Lung (tissue), 12 donors: ENCODE data around the gene GDF7. TPM values are rescaled to one million over a fixed set of nuclear protein-coding genes. Genes with fewer than 3 reads are reported as not detected.

Source experiments
- ATAC-seq: fragments of 200-7000 bp; cut with Tn5 transposase; one replicate; pipeline ENCODE4 v1.9.1; 2020; ENCODE audit warnings: moderate number of reproducible peaks; ENCODE audit not compliant: insufficient read depth, low FRiP score
- DNase-seq, 3 donors: peaks; one replicate each; pipeline ENCODE4 v3.0.0-alpha.2; 2013 to 2017
- H3K27ac ChIP-seq, 2 donors: one replicate each; pipeline ENCODE4 v1.5.1; 2013; ENCODE audit warnings: mild to moderate bottlenecking in 2 of 2, moderate library complexity in 2 of 2, control low read depth in 1 of 2, inconsistent platforms in 1 of 2, low read depth in 1 of 2, low read length in 1 of 2
- H3K27me3 ChIP-seq, 3 donors: one replicate each; pipeline ENCODE4 v1.5.1; 2013; ENCODE audit warnings: low read length in 2 of 3; ENCODE audit not compliant: control insufficient read depth in 3 of 3, insufficient read depth in 3 of 3
- H3K36me3 ChIP-seq, 4 donors: one replicate each; pipeline ENCODE4 v1.5.1; 2013; ENCODE audit warnings: low read length in 4 of 4, mild to moderate bottlenecking in 1 of 4, moderate library complexity in 1 of 4; ENCODE audit not compliant: control insufficient read depth in 4 of 4, insufficient read depth in 4 of 4
- H3K4me1 ChIP-seq, 5 donors: one replicate each; pipeline ENCODE4 v1.5.1; 2013; ENCODE audit warnings: low read length in 5 of 5, mild to moderate bottlenecking in 2 of 5, moderate library complexity in 1 of 5; ENCODE audit not compliant: control insufficient read depth in 5 of 5, insufficient read depth in 5 of 5
- H3K4me3 ChIP-seq: one replicate; pipeline ENCODE4 v1.5.1; 2013; ENCODE audit warnings: mild to moderate bottlenecking, control low read depth, moderate library complexity
- H3K9ac ChIP-seq, 2 donors: one replicate each; pipeline ENCODE4 v1.5.1; 2013; ENCODE audit warnings: low read length in 2 of 2, control low read depth in 1 of 2; ENCODE audit not compliant: insufficient read depth in 1 of 2
- H3K9me3 ChIP-seq, 4 donors: one replicate each; pipeline ENCODE4 v1.5.1; 2013; ENCODE audit warnings: low read length in 3 of 4, mild to moderate bottlenecking in 1 of 4, moderate library complexity in 1 of 4; ENCODE audit not compliant: control insufficient read depth in 4 of 4, insufficient read depth in 3 of 4
- CTCF ChIP-seq: IDR thresholded peaks from 2 replicates; pipeline ENCODE4 v1.5.1; 2012; ENCODE audit warnings: mild to moderate bottlenecking; ENCODE audit errors: control extremely low read depth, extremely low read depth
- WGBS, 2 donors: extraction: QIAGEN DNeasy Blood & Tissue Kit; methylation state at CpG; one replicate each; pipeline ENCODE4 v1.1.7; 2013; 5-methylcytosine and 5-hydroxymethylcytosine counted together
- polyA plus RNA-seq, 2 donors: library from polyadenylated mRNA; stranded (reverse); fragments of 200-250 nt; gene quantifications; one replicate each; pipeline ENCODE4 v1.2.1, GENCODE V29; 2013
- total RNA-seq, 2 donors: library from RNA; depleted of rRNA in 1 of 2; stranded (reverse); fragments of >200 nt in 1 of 2; gene quantifications; one replicate each; pipeline ENCODE4 v1.2.1, GENCODE V29; 2014 to 2021
- donor health status: control.
- donor health status: control.
- donor health status: Bipolar disorder and iron deficiency.
- donor health status: healthy.
- donor health status: DM: yes; HTN: yes; CAD: no.

GDF7 gene
- total and polyA plus RNA-seq, 4 donors = 0.10 to 0.54 (median 0.31) TPM

DNA sequence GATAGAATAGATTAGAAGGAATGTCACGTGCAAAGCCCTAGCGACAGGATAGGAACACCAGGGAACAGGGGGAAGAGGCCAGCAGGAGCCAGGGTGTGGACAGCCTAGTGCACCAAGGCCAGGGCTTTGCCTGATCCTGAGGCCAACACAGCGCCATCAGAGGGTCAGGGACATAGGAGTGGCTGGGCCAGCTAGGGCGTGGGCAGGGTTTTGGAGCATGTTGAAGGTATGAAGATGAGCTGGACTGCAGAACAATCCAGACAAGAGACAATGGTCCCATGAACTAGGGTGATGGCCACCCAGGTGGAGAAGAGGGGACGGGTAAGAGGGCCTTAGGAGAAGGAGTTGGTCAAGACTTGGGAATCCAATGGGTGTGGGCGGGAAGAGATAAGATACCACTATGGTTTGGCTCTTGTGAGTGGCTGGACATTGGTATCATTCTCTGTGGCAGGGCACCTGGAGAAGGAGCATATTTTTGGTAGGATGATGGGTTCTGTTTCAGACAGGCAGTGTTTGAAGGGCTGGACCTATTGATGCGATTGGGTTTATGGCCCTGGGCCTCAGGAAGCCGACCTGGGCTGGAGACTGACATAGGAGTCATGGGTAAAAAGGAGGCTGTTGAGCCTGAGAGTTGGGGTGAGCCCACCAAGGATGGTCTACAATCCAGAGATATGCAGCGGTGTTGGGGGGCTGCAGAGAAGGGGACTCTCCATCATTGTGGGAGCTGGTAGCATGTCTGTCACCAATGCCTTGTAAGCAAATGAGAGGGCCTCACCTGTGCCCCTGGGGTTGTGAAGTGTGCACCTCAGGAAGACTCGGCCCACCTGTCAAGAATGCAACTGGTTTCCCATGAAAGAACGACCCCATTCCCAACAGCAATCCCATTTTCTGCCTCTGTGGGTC, 14.0 kb upstream of the GDF7 start:
- ATAC-seq = no peak
- peaks cover 0 to 22% (median 7%) of the 10 kb centered on the region in 5 donors for H3K4me1 ChIP-seq
- no peak for DNase-seq
- 97 to 98% methylated on average over 11 of the region's 11 CpGs for WGBS, 2 donors
- no peaks in the 10 kb centered on the region for H3K9me3 ChIP-seq
- no peak overlapping the region for H3K9ac ChIP-seq
- TF ChIP-seq CTCF = no peak
- no peak overlapping the region for H3K27ac ChIP-seq
- H3K27me3 ChIP-seq = peaks cover 0 to 4% (median 4%) of the 10 kb centered on the region in 3 donors
- no peak overlapping the region for H3K4me3 ChIP-seq
- no peaks in the 10 kb centered on the region for H3K36me3 ChIP-seq

DNA sequence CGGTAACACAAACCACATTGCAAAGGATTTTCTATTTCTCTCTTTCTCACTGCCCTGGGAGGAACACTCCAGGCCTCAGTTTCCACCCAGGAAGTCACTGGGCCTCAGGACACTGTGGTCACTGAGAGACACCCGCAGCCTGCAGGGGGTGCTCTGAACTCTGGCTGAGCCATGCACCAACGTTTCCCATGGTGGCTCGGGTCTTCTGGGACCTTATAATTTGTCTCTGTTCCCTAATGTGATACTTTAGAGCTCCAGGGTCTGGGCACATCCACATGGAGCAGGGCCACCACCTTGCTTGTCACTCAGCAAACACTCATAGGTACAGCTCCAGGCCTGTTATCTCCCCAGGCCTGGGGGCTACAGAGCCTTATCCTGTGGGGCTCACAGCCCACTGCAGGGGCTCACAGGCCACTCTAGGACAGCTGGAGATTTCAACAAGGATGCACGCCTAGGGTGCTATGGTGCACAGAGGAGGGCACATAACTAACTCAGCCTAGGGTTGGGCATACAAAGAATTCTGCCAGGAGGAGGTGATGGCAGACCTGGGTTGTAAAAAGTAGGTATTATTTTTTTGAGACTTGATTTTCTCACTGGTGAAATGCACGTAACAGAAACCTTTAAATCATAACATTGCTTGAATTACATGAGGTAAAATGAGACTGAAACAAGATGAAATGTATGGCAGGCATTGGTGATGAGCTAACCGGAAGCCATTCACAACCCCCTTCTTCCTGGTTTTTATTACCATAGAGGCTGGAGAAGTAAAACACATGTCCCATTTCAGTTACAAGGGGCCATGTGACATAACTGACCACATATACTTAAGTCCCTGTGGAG, 13.0 kb upstream of the GDF7 start:
- WGBS, 2 donors = 81 to 85% methylated on average over 7 of the region's 7 CpGs
- Histone ChIP-seq H3K4me3 (no peak overlapping the region), H3K27ac (no peak overlapping the region), H3K9ac (no peak overlapping the region), H3K27me3 (peaks cover 0 to 8% (median 7%) of the 10 kb centered on the region in 3 donors), H3K9me3 (no peaks in the 10 kb centered on the region), H3K36me3 (no peaks in the 10 kb centered on the region), H3K4me1 (peaks cover 0 to 14% (median 7%) of the 10 kb centered on the region in 5 donors)
- DNase-seq (no peak), ATAC-seq (no peak)
- TF ChIP-seq CTCF = no peak

GRCh38 chr2:20654535-20654813, 12.5 kb upstream of the GDF7 start:
- Histone ChIP-seq H3K27ac (no peak overlapping the region), H3K9me3 (no peaks in the 10 kb centered on the region), H3K4me1 (peaks cover 0 to 12% (median 7%) of the 10 kb centered on the region in 5 donors), H3K9ac (no peak overlapping the region), H3K4me3 (no peak overlapping the region), H3K36me3 (no peaks in the 10 kb centered on the region), H3K27me3 (peaks cover 0 to 11% (median 8%) of the 10 kb centered on the region in 3 donors)
- DNase-seq = no peak
- no peak for ATAC-seq
- WGBS, 2 donors = 77 to 86% methylated on average over 2 of the region's 2 CpGs
- no peak for TF ChIP-seq CTCF
